Choroid plexus epithelial cell (primary cell): Measurements from ENCODE around the gene BCL2L11.

ENCODE experiments used
- DNase-seq: peaks from one replicate; pipeline ENCODE4 v3.0.0-alpha.2; 2010; ENCODE audit warnings: low read depth
- H3K4me3 ChIP-seq: 2 replicates; pipeline ENCODE4 v1.5.1; 2011; ENCODE audit warnings: low read depth, mild to moderate bottlenecking, control low read depth, low read length, moderate library complexity
- TF ChIP-seq, protein P1 (sequence below): conservative IDR thresholded peaks from 2 replicates; pipeline ENCODE4 v1.5.1; 2011; ENCODE audit warnings: low read depth, mild to moderate bottlenecking, control low read depth, inconsistent platforms, low read length, moderate library complexity

Gene BCL2L11

DNA sequence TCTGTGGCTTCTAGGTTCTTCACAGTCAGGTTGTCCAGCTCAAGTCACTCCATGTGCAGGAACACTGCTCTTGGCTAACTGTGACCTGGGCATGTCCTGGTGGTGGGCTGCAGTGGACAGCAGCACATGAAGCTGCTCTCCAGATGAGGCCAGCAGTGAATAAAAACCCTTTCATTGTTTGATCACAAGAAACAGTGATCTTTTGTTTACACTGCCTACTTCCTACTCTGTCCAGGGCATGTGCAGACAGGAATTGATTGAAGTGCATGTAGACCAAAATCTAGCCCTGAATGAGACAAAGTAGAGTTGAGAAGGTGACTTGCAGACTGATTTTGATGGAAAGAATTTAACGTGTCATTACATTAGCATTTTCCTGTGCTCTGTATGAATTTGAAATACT lies 34.9 kb downstream of the BCL2L11 start:
- no peak for DNase-seq
- H3K4me3 ChIP-seq, result no peak overlapping the region
- TF ChIP-seq, protein P1, sequence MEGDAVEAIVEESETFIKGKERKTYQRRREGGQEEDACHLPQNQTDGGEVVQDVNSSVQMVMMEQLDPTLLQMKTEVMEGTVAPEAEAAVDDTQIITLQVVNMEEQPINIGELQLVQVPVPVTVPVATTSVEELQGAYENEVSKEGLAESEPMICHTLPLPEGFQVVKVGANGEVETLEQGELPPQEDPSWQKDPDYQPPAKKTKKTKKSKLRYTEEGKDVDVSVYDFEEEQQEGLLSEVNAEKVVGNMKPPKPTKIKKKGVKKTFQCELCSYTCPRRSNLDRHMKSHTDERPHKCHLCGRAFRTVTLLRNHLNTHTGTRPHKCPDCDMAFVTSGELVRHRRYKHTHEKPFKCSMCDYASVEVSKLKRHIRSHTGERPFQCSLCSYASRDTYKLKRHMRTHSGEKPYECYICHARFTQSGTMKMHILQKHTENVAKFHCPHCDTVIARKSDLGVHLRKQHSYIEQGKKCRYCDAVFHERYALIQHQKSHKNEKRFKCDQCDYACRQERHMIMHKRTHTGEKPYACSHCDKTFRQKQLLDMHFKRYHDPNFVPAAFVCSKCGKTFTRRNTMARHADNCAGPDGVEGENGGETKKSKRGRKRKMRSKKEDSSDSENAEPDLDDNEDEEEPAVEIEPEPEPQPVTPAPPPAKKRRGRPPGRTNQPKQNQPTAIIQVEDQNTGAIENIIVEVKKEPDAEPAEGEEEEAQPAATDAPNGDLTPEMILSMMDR, result no peak

DNA sequence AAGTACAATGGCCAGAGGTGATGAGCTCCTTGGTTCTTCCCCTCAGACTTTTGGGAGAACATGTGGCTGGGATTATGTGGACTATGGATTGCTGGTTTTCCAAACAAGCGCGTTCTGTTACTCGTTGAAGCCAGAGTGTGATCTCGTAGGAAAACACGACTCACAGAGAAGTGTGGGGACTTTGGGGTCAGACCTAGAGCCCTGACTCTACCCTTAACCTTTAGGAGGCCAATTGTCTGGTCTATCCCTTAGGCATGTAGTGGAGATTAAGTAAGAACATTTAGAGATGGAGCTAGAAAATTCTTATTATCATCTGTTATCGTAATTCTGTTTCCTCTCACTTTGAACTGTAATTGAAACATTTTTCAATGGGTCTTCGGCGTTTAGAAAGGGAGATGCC lies 35.8 kb downstream of the BCL2L11 start:
- TF ChIP-seq, protein P1, result no peak
- H3K4me3 ChIP-seq, result no peak overlapping the region
- DNase-seq, result no peak

DNA sequence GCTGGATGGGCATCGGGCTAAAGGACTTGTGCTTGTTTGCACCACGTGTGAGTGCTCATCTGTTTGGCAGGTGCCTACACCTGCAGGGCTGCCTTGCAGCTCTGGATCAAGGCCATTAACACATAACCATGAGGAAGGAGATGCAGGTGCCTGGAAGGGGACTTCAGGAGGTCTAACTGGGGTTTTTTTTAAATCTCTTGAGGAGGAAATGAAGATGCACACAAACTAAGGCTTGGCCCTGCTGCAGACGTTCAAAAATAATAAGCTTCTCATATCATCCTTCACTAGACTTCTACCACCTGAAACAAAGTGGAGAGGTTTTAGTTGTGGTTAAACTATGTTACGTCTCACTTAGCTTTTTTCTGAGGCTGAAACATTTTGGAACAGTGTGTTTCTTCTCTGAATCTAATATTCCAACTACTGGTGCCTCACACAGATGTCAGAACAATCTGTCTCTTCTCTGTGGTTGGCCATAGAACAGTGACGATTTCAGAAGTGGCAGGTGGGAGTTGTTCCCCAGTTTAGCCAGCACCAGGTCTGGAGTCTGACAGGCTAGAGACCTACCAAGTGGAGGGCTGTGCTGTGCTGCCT lies 36.5 kb downstream of the BCL2L11 start:
- DNase-seq, result no peak
- H3K4me3 ChIP-seq, result no peak overlapping the region
- TF ChIP-seq, protein P1, result no peak

DNA sequence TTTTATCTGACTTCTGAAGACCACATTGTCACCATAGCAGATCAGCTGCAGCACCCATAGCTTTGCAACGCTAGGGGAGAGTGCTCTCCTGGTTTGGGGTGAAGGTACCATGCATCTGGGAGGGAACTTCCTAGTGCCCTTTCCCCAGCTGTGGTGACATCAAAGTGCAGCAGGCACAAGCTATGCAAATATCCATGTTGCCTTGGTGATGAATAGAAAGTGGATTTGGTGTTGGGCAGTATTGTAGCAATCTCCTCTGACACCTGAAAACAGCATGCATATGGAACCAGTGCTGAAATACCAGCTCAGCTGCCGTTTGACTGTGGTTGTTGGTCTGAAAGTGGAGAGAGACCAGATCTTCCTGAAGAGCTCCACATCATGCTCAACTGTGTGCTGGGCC lies 37.1 kb downstream of the BCL2L11 start:
- no peak for DNase-seq
- TF ChIP-seq, protein P1, result no peak
- no peak overlapping the region for H3K4me3 ChIP-seq

DNA sequence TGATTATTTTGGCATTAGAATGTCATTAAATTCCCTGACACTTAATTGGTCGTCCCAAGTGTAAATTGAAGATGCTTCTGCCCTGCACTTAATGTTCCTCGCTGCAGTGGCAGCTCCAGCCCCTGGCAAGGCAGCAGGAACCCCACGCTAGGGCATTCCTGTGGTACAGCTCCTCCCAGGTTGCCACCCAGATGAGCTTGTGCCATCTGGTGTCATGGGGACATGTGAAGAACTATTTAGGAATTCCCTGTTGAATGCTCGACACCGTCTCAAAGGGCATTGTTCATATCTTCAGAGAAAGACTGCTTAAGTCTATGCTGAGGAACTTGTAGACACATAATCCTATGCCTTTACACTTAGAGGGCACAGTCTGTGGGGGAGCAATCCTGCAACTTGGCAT lies 38.9 kb downstream of the BCL2L11 start:
- TF ChIP-seq, protein P1, result no peak
- DNase-seq, result no peak
- H3K4me3 ChIP-seq, result no peak overlapping the region

DNA sequence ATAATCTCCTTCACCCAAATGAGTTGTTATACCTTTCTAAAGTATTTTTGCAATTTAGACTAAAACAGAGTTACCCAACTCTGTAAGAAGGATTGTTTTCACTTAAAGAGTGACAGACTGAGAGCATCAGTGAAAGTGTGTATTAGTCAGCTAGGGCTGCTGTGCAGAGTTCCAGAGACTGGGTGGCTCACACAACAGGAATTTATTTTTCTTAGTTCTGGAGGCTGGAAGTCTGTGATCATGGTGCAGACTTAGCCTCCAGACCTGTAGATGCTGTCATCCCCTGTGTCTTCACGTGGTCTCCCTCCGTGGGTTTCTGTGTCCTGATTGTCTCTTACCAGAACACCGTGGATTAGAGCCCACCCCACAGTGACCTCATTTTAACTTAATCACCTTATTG lies 40.0 kb downstream of the BCL2L11 start:
- DNase-seq, result peak; percentile 86
- TF ChIP-seq, protein P1, result no peak
- no peak overlapping the region for H3K4me3 ChIP-seq

DNA sequence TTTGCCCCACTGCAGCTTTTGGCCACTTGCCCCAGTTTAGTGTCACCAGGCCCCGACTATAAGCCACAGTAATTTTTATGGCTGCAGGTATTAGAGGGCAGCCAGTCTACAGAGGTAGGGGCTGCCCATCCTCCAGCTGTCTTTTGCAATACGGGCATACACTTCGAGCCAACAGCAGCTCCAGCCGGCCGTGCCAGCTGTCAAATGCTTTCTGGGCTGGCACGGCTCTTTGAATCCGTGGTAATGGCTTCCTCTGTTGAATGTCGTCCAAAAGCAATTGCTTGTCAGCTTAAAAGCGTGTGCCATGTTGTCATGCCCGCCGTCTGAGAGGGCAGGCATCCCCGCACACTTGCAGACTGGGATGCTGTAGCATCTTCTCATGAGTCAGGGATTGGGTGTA lies 41.3 kb downstream of the BCL2L11 start:
- TF ChIP-seq, protein P1, result no peak
- H3K4me3 ChIP-seq, result no peak overlapping the region
- no peak for DNase-seq
